Mesodermal cell (in vitro differentiated cells): Measurements from ENCODE around the gene MYOM1.
A peak's percentile ranks its signal among the peaks of the same experiment; 100 is the strongest.
"Not testable (repeated sequence)": the region's sequence is repeated elsewhere in the genome, so short reads cannot be mapped to it uniquely, and the experiment has no call there.

Source experiments
- H3K27ac ChIP-seq: 2 replicates; pipeline ENCODE4 v1.7.0; 2013; ENCODE audit warnings: mild to moderate bottlenecking, low read depth, low read length, moderate library complexity; ENCODE audit not compliant: severe bottlenecking
- H3K36me3 ChIP-seq: 2 replicates; pipeline ENCODE4 v1.7.1; 2013; ENCODE audit warnings: mild to moderate bottlenecking, low read length, moderate library complexity; ENCODE audit not compliant: control insufficient read depth, insufficient read depth
- H3K4me1 ChIP-seq: one replicate; pipeline ENCODE4 v1.7.1; 2013; ENCODE audit warnings: mild to moderate bottlenecking, low read length; ENCODE audit not compliant: insufficient read depth, control insufficient read depth, poor library complexity, severe bottlenecking
- H3K4me3 ChIP-seq: 2 replicates; pipeline ENCODE4 v1.7.0; 2013; ENCODE audit warnings: low read length, control low read depth, mild to moderate bottlenecking; ENCODE audit not compliant: insufficient read depth, poor library complexity, severe bottlenecking; ENCODE audit errors: extremely low read depth
- H3K9me3 ChIP-seq: 2 replicates; pipeline ENCODE4 v1.7.1; 2013; ENCODE audit warnings: mild to moderate bottlenecking, low read length, moderate library complexity; ENCODE audit not compliant: control insufficient read depth
- WGBS, 2 experiments: methylation state at CpG; one replicate each; pipeline ENCODE4 v1.1.5; 2013; ENCODE audit warnings: missing lambda C conversion rate in 2 of 2; ENCODE audit not compliant: insufficient coverage in 2 of 2; 5-methylcytosine and 5-hydroxymethylcytosine counted together

MYOM1 gene

GRCh38 chr18:3042379-3042778, 177.4 kb downstream of the MYOM1 start:
- no peak overlapping the region for H3K4me3 ChIP-seq
- WGBS, 2 experiments: 100% methylated on average over 2 of the region's 2 CpGs; no CpG with 5 or more reads in 1 of the 2 experiments
- H3K27ac ChIP-seq: no peak overlapping the region

DNA sequence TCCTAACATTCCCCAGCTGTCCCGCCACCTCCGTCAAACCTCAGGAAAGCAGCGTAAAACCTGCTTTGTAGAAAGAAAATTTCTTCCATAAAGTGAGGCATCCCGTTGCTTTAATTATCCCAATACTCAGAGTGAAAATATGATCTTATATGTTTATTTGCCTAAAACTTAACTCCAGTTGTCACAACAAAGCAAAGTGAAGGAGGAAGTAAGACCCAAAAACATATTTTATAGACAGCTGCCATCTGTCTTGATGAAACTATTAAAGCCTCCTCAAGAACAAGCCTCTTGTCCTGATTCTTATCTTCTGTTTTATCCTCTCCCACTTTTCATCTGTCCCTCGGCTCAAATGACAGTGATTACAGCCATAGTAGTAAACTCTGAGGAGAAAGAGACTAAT, 177.9 kb downstream of the MYOM1 start:
- Histone ChIP-seq H3K4me3 (no peak overlapping the region), H3K27ac (no peak overlapping the region)
- WGBS, 2 experiments: 100% methylated on average over 3 of the region's 5 CpGs; no CpG with 5 or more reads in 1 of the 2 experiments

More at GRCh38 chr18:3042379-3042778, 177.4 kb downstream of the MYOM1 start:
- H3K4me1 ChIP-seq: no peaks in the 10 kb centered on the region
- H3K36me3 ChIP-seq: no peaks in the 10 kb centered on the region
- H3K9me3 ChIP-seq: no peaks in the 10 kb centered on the region

DNA sequence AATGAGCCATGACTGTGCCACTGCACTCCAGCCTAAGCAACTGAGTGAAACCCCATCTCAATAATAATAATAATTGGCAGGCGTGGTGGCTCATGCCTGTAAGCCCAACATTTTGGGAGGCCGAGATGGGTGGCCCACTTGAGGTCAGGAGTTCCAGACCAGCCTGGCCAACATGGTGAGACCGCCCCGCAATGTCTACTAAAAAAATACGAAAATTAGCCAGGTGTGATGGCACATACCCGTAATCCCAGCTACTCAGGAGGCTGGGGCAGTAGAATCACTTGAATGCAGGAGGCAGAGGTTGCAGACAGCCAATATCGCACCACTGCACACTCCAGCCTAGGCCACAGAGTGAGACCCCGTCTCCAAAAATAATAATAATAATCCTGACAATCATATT, 178.9 kb downstream of the MYOM1 start:
- Histone ChIP-seq H3K4me3 (no peak overlapping the region), H3K27ac (no peak overlapping the region), H3K4me1 (peaks cover 6% of the 10 kb centered on the region), H3K36me3 (no peaks in the 10 kb centered on the region), H3K9me3 (no peaks in the 10 kb centered on the region)
- WGBS, 2 experiments: 96% methylated on average over 6 of the region's 8 CpGs

More for the DNA sequence above, 177.9 kb downstream of the MYOM1 start:
- H3K9me3 ChIP-seq: no peaks in the 10 kb centered on the region
- H3K36me3 ChIP-seq: no peaks in the 10 kb centered on the region
- no peaks in the 10 kb centered on the region for H3K4me1 ChIP-seq

- no peak overlapping the region for H3K27ac ChIP-seq
- H3K36me3 ChIP-seq: no peaks in the 10 kb centered on the region
- no peak overlapping the region for H3K4me3 ChIP-seq
- H3K9me3 ChIP-seq: no peaks in the 10 kb centered on the region
- peaks cover 6% of the 10 kb centered on the region for H3K4me1 ChIP-seq
- WGBS, 2 experiments: 100% methylated on average over 1 of the region's 2 CpGs
Measured at GRCh38 chr18:3040173-3040572, 179.6 kb downstream of the MYOM1 start.

- Histone ChIP-seq H3K9me3 (no peaks in the 10 kb centered on the region), H3K36me3 (no peaks in the 10 kb centered on the region), H3K4me3 (no peak overlapping the region), H3K27ac (peak overlapping the region; percentile 69), H3K4me1 (peaks cover 6% of the 10 kb centered on the region)
- WGBS, 2 experiments: 60 to 70% methylated on average over 2 of the region's 4 CpGs
Measured at GRCh38 chr18:3037423-3037915, 182.3 kb downstream of the MYOM1 start.

DNA sequence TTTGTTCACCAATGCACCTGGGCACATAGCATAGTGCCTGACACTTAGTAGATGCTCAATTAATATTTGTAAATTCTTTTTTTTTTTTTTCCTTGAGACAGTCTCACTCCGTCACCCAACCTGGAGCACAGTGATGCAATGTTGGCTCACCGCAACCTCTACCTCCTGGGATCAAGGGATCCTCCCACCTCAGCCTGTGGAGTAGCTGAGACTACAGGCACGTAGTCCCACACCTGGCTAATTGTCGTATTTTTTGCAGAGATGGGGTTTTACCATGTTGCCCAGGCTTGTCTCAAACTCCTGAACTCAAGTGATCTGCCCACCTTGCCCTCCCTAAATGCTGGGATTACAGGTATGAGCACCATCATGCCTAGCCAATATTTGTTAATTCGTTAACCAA, 183.7 kb downstream of the MYOM1 start:
- H3K4me3 ChIP-seq: no peak overlapping the region
- H3K27ac ChIP-seq: no peak overlapping the region
- H3K36me3 ChIP-seq: no peaks in the 10 kb centered on the region
- WGBS, 2 experiments: 94 to 97% methylated on average over 4 of the region's 5 CpGs
- H3K4me1 ChIP-seq: peaks cover 6% of the 10 kb centered on the region
- no peaks in the 10 kb centered on the region for H3K9me3 ChIP-seq

DNA sequence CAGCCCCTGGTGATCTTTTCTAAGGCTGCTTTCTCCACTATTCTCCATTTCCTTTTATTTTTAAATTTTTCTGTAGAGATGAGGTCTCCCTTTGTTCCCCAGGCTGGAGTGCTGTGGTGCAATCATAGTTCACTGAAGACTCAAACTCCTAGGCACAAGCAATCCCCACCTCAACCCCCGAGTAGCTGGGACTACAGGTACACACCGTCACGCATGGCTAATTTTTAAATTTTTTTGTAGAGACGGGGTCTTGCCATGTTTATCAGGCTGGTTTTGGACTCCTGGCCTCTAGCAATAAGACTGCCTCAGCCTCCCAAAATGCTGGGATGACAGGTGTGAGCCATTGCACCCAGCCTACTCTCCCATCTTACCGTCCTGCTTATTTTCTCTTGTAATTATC, 184.1 kb downstream of the MYOM1 start:
- WGBS, 2 experiments: 85 to 95% methylated on average over 4 of the region's 5 CpGs

GRCh38 chr18:3032721-3033120, 187.0 kb downstream of the MYOM1 start:
- Histone ChIP-seq H3K36me3 (no peaks in the 10 kb centered on the region), H3K4me3 (no peak overlapping the region), H3K4me1 (peaks cover 14% of the 10 kb centered on the region), H3K27ac (no peak overlapping the region), H3K9me3 (no peaks in the 10 kb centered on the region)
- 100% methylated on average over 1 to 2 of the region's 3 CpGs for WGBS, 2 experiments

More for the DNA sequence above, 184.1 kb downstream of the MYOM1 start:
- H3K36me3 ChIP-seq: no peaks in the 10 kb centered on the region
- peaks cover 6% of the 10 kb centered on the region for H3K4me1 ChIP-seq
- H3K27ac ChIP-seq: no peak overlapping the region
- H3K9me3 ChIP-seq: no peaks in the 10 kb centered on the region
- H3K4me3 ChIP-seq: no peak overlapping the region

- peaks cover 20% of the 10 kb centered on the region for H3K4me1 ChIP-seq
- peak overlapping the region; percentile 81 for H3K27ac ChIP-seq
- no peaks in the 10 kb centered on the region for H3K36me3 ChIP-seq
- H3K9me3 ChIP-seq: no peaks in the 10 kb centered on the region
- no peak overlapping the region for H3K4me3 ChIP-seq
- WGBS, 2 experiments: 49 to 61% methylated on average over 3 to 6 of the region's 12 CpGs
Measured at GRCh38 chr18:3029215-3029952, 190.4 kb downstream of the MYOM1 start.

GRCh38 chr18:3028115-3028514, 191.7 kb downstream of the MYOM1 start:
- not testable (repeated sequence) for H3K27ac ChIP-seq, H3K4me3 ChIP-seq, H3K36me3 ChIP-seq, H3K9me3 ChIP-seq
- H3K4me1 ChIP-seq: peaks cover 20% of the 10 kb centered on the region
- 90 to 100% methylated on average over 2 of the region's 3 CpGs for WGBS, 2 experiments

GRCh38 chr18:3027370-3027891, 192.3 kb downstream of the MYOM1 start:
- H3K27ac ChIP-seq: peak overlapping the region; percentile 53
- no peaks in the 10 kb centered on the region for H3K36me3 ChIP-seq
- no peaks in the 10 kb centered on the region for H3K9me3 ChIP-seq
- H3K4me3 ChIP-seq: no peak overlapping the region
- WGBS, 2 experiments: 83 to 98% methylated on average over 6 to 10 of the region's 11 CpGs
- H3K4me1 ChIP-seq: peaks cover 20% of the 10 kb centered on the region
